Measurements from ENCODE around the gene SYK.

Gene SYK

DNA sequence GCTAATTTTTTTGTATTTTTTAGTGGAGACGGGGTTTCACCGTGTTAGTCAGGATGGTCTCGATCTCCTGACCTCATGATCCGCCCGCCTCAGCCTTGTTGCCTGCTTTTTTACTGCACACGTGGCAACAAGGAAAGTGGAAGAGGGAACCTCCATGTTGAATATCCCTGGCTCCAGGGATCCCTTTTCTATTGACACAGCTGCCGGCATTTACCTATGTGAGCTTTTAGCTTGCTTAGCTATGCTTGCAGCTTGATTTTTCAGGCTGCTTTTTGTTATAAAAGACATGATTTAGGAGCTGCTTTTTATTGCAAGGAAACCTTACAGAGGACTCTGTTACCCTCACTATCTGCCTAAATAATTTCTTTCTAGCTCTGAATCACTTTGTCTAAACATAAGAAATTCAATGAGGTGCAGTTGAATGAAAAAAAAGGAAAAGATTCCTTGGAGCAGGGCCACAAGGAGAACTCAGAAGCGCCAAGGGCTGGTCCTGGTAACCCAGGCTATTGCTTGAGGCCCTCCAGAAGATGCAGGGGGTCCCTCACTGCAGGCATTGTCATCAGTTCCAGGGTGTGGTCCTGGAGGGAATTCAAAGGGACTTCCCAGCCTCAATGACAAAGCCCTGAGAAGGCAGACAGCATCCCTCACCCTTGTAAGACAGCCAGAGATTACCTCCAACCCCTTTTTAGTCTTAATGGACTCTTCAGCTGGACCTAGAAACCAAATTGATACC lies 89.9 kb downstream of the SYK start:
- H3K27ac ChIP-seq = no peak overlapping the region
- no peak overlapping the region for H3K4me3 ChIP-seq (ENCODE audit: low read depth, low read length)
- TF ChIP-seq CTCF (IDR thresholded peaks at IDR 0.05; ENCODE audit: low read depth, low read length) = no peak
- no peaks in the 10 kb centered on the region for H3K27me3 ChIP-seq (ENCODE audit: insufficient read depth, low read depth, severe bottlenecking)
- DNase-seq = no peak
- peaks cover 95% of the 10 kb centered on the region for H3K36me3 ChIP-seq
- no peaks in the 10 kb centered on the region for H3K9me3 ChIP-seq (ENCODE audit: severe bottlenecking)

DNA sequence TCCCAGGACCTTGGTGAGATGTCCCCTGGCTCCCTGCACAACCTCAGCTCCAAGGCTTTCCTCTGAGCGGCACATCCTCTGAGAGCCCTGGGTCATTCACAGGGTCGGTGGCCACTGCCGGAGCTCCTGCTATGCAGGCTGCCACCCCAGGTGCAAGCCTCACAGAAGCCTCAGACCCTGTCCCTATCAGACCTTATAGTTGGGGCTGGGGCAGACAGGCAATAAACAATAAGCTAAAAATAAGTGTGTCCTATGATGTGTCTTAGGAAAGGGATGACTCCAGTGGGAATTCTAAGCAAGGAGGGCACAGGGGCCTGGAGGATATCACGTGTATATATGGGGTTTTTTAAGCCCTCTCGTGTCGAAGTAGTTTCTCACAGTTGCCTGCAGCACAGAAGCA lies 91.3 kb downstream of the SYK start:
- no peaks in the 10 kb centered on the region for H3K27me3 ChIP-seq (ENCODE audit: insufficient read depth, low read depth, severe bottlenecking)
- H3K36me3 ChIP-seq = peaks cover 97% of the 10 kb centered on the region
- no peak for DNase-seq
- H3K4me3 ChIP-seq (ENCODE audit: low read depth, low read length) = no peak overlapping the region
- no peaks in the 10 kb centered on the region for H3K9me3 ChIP-seq (ENCODE audit: severe bottlenecking)
- no peak for TF ChIP-seq CTCF (IDR thresholded peaks at IDR 0.05; ENCODE audit: low read depth, low read length)
- no peak overlapping the region for H3K27ac ChIP-seq

GRCh38 chr9:90893706-90894105 lies 92.1 kb downstream of the SYK start:
- H3K36me3 ChIP-seq = peaks cover 97% of the 10 kb centered on the region
- no peak overlapping the region for H3K27ac ChIP-seq
- no peak for TF ChIP-seq CTCF (IDR thresholded peaks at IDR 0.05; ENCODE audit: low read depth, low read length)
- no peaks in the 10 kb centered on the region for H3K27me3 ChIP-seq (ENCODE audit: insufficient read depth, low read depth, severe bottlenecking)
- DNase-seq = no peak
- H3K4me3 ChIP-seq (ENCODE audit: low read depth, low read length) = no peak overlapping the region
- no peaks in the 10 kb centered on the region for H3K9me3 ChIP-seq (ENCODE audit: severe bottlenecking)

DNA sequence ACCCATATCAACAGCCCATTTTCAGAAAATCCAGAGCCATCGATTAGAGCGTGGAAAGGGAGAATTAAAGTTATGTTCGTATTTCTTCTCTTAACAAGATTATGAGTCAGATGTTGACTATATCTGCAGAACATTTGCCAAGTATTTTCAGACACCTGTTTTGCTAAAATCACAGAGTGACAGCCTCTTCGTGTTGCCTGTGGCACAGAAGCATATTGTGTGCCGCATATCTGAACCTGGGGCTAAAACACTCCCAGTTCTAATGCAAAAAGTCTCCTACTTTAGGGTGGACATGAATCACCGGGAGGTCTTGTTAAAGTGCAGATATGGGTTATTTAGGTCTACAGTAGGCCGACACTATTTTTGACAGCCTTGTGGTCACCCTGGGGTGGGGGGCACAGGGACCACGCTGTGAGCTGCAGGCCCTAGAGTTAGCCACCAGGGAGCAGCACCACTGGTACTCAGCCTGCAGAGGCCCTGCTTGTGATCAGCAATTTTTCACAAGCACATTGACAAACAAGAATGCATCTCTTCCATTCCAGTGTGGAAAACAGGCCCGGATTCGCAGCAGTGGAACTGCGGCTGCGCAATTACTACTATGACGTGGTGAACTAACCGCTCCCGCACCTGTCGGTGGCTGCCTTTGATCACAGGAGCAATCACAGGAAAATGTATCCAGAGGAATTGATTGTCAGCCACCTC lies 93.5 kb downstream of the SYK start:
- DNase-seq = peak; percentile 37
- peak; percentile 92 for TF ChIP-seq CTCF (IDR thresholded peaks at IDR 0.05; ENCODE audit: low read depth, low read length)
- H3K27ac ChIP-seq = no peak overlapping the region

GRCh38 chr9:90895786-90896185 lies 94.2 kb downstream of the SYK start:
- Histone ChIP-seq H3K27ac (no peak overlapping the region), H3K27me3 (ENCODE audit: insufficient read depth, low read depth, severe bottlenecking) (no peaks in the 10 kb centered on the region)
- TF ChIP-seq CTCF (IDR thresholded peaks at IDR 0.05; ENCODE audit: low read depth, low read length) = no peak

More for the DNA sequence above, 93.5 kb downstream of the SYK start:
- H3K27me3 ChIP-seq (ENCODE audit: insufficient read depth, low read depth, severe bottlenecking) = no peaks in the 10 kb centered on the region
- peaks cover 90% of the 10 kb centered on the region for H3K36me3 ChIP-seq
- no peaks in the 10 kb centered on the region for H3K9me3 ChIP-seq (ENCODE audit: severe bottlenecking)
- H3K4me3 ChIP-seq (ENCODE audit: low read depth, low read length) = no peak overlapping the region

More at GRCh38 chr9:90895786-90896185, 94.2 kb downstream of the SYK start:
- Histone ChIP-seq H3K36me3 (peaks cover 84% of the 10 kb centered on the region), H3K4me3 (ENCODE audit: low read depth, low read length) (no peak overlapping the region), H3K9me3 (ENCODE audit: severe bottlenecking) (no peaks in the 10 kb centered on the region)
- DNase-seq = no peak

All from WERI-Rb-1 (cell line).